ENCODE results near the gene SLC46A1.
A peak's percentile ranks its signal among the peaks of the same experiment; 100 is the strongest.

The SLC46A1 gene

GRCh38 chr17:28425206-28425605 lies 19.2 kb upstream of the SLC46A1 start:
- Histone ChIP-seq H4K20me1 (ENCODE audit: insufficient read depth, low read length, poor library complexity, severe bottlenecking) (no peaks in the 10 kb centered on the region), H3K79me2 (ENCODE audit: insufficient read depth, low read length) (no peaks in the 10 kb centered on the region), H3K9ac (ENCODE audit: low read depth, low read length, poor library complexity, severe bottlenecking) (no peak overlapping the region), H3K9me2 (replicated peaks; ENCODE audit: low read depth, low read length) (no peaks in the 10 kb centered on the region), H3K4me1 (ENCODE audit: insufficient read depth, low read length, poor library complexity, severe bottlenecking) (no peaks in the 10 kb centered on the region), H3K9me3 (ENCODE audit: insufficient read depth, low read depth, low read length) (no peaks in the 10 kb centered on the region), H3K4me2 (ENCODE audit: low read depth, low read length, poor library complexity, severe bottlenecking) (no peak overlapping the region), H3F3A (ENCODE audit: low read depth) (no peaks in the 10 kb centered on the region), H3K4me3 (ENCODE audit: low read length, poor library complexity, severe bottlenecking) (no peak overlapping the region), H3K36me3 (ENCODE audit: insufficient read depth, low read length) (no peaks in the 10 kb centered on the region), H2AFZ (ENCODE audit: low read length) (no peak overlapping the region), H3K27me3 (ENCODE audit: insufficient read depth, low read length, poor library complexity, severe bottlenecking) (no peaks in the 10 kb centered on the region)
- TF ChIP-seq CTCF (conservative IDR thresholded peaks at IDR 0.05; ENCODE audit: low read length) (no peak), EZH2phosphoT487 (IDR thresholded peaks at IDR 0.05; ENCODE audit: borderline replicate concordance) (no peak)

GRCh38 chr17:28421787-28422305 lies 15.8 kb upstream of the SLC46A1 start:
- Histone ChIP-seq H3K27me3 (ENCODE audit: insufficient read depth, low read length, poor library complexity, severe bottlenecking) (no peaks in the 10 kb centered on the region), H3K9me3 (ENCODE audit: insufficient read depth, low read depth, low read length) (no peaks in the 10 kb centered on the region), H3K9me2 (replicated peaks; ENCODE audit: low read depth, low read length) (no peaks in the 10 kb centered on the region), H3K4me2 (ENCODE audit: low read depth, low read length, poor library complexity, severe bottlenecking) (no peak overlapping the region), H3K4me1 (ENCODE audit: insufficient read depth, low read length, poor library complexity, severe bottlenecking) (no peaks in the 10 kb centered on the region), H2AFZ (ENCODE audit: low read length) (no peak overlapping the region), H4K20me1 (ENCODE audit: insufficient read depth, low read length, poor library complexity, severe bottlenecking) (no peaks in the 10 kb centered on the region), H3K9ac (ENCODE audit: low read depth, low read length, poor library complexity, severe bottlenecking) (no peak overlapping the region), H3K79me2 (ENCODE audit: insufficient read depth, low read length) (no peaks in the 10 kb centered on the region), H3F3A (ENCODE audit: low read depth) (no peaks in the 10 kb centered on the region), H3K4me3 (ENCODE audit: low read length, poor library complexity, severe bottlenecking) (no peak overlapping the region), H3K36me3 (ENCODE audit: insufficient read depth, low read length) (no peaks in the 10 kb centered on the region)
- TF ChIP-seq EZH2phosphoT487 (IDR thresholded peaks at IDR 0.05; ENCODE audit: borderline replicate concordance) (no peak), CTCF (conservative IDR thresholded peaks at IDR 0.05; ENCODE audit: low read length) (no peak)

GRCh38 chr17:28416703-28417311 lies 10.8 kb upstream of the SLC46A1 start:
- Histone ChIP-seq H4K20me1 (ENCODE audit: insufficient read depth, low read length, poor library complexity, severe bottlenecking) (no peaks in the 10 kb centered on the region), H3K9me3 (ENCODE audit: insufficient read depth, low read depth, low read length) (no peaks in the 10 kb centered on the region), H3K4me3 (ENCODE audit: low read length, poor library complexity, severe bottlenecking) (no peak overlapping the region), H3K36me3 (ENCODE audit: insufficient read depth, low read length) (no peaks in the 10 kb centered on the region), H3F3A (ENCODE audit: low read depth) (no peaks in the 10 kb centered on the region), H3K9me2 (replicated peaks; ENCODE audit: low read depth, low read length) (no peaks in the 10 kb centered on the region), H3K79me2 (ENCODE audit: insufficient read depth, low read length) (no peaks in the 10 kb centered on the region), H3K4me2 (ENCODE audit: low read depth, low read length, poor library complexity, severe bottlenecking) (no peak overlapping the region), H3K4me1 (ENCODE audit: insufficient read depth, low read length, poor library complexity, severe bottlenecking) (no peaks in the 10 kb centered on the region), H2AFZ (ENCODE audit: low read length) (peak overlapping the region; percentile 85), H3K27me3 (ENCODE audit: insufficient read depth, low read length, poor library complexity, severe bottlenecking) (no peaks in the 10 kb centered on the region), H3K9ac (ENCODE audit: low read depth, low read length, poor library complexity, severe bottlenecking) (no peak overlapping the region)
- TF ChIP-seq CTCF (conservative IDR thresholded peaks at IDR 0.05; ENCODE audit: low read length) (peak; percentile 90; the same call in 1 of the 2 replicates), EZH2phosphoT487 (IDR thresholded peaks at IDR 0.05; ENCODE audit: borderline replicate concordance) (no peak)
